Measurements from ENCODE around the gene R3HCC1L.

GRCh38 chr10:98287321-98287720 is 152.9 kb downstream of the R3HCC1L start:
- TF ChIP-seq, protein P1, sequence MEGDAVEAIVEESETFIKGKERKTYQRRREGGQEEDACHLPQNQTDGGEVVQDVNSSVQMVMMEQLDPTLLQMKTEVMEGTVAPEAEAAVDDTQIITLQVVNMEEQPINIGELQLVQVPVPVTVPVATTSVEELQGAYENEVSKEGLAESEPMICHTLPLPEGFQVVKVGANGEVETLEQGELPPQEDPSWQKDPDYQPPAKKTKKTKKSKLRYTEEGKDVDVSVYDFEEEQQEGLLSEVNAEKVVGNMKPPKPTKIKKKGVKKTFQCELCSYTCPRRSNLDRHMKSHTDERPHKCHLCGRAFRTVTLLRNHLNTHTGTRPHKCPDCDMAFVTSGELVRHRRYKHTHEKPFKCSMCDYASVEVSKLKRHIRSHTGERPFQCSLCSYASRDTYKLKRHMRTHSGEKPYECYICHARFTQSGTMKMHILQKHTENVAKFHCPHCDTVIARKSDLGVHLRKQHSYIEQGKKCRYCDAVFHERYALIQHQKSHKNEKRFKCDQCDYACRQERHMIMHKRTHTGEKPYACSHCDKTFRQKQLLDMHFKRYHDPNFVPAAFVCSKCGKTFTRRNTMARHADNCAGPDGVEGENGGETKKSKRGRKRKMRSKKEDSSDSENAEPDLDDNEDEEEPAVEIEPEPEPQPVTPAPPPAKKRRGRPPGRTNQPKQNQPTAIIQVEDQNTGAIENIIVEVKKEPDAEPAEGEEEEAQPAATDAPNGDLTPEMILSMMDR (IDR thresholded peaks at IDR 0.05) = no peak
- no peak for TF ChIP-seq POLR2A (IDR thresholded peaks at IDR 0.05)

Measured in body of pancreas (tissue), 4 donors.